ENCODE measurements around the gene ZFP28.

Gene ZFP28

DNA sequence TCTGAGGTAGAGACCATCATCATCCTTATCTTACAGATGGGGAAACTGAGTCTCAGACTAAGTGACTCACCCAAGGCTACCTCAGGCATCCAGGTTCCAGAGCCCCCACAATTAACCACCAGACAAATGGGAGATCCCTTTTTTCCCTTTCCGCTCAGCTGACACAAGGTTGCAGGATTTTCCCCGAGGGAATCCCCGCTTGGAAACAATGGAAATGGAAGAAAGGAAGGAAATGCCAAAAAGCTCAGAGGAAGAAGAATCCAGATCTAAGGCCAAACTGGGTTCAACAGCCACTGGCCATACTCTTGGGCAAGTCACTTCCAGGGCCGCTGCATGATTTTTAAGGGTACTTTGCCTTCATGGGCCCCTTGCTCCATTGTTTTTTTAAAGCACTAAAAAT, 57.9 kb downstream of the ZFP28 start:
- no peak for DNase-seq

DNA sequence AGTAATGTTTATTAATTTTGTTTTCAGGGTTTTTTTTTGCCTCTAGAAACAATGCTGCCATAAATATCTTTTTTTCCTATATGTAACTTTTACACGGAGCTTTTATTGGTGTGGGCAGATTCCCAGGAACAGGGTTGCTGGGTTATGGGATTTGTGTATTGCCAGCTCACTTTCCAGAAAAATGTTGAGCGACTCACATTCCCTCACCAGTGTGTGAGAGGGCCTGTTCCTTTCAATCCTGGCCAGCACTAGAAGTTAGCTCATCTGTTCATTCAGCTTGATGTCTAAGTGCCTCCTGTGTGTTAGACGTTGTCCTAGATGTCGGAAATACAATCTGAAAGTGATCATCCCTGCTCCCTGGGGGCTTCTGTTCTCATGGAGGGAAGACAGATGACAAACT, 58.9 kb downstream of the ZFP28 start:
- no peak for DNase-seq

DNA sequence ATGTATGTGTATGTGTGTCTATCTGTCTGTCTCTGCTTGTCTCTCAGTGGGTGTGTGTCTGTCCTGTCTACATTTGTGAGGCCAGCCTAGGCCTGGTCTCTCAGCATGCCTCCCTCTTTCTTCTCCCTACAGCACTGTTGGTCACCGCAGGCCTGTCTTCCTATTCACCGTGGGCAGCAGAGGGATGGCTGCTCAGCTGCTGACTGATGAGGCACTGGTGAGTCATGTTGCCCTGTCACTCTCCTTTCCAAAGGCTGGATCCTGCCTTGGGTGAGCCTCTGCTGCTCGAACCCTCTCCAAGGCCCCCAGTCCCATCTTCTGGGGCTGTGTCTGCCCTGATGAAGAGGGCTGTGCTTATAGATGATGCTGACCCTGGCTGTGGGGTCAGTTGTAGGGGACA, 62.6 kb downstream of the ZFP28 start:
- no peak for DNase-seq

DNA sequence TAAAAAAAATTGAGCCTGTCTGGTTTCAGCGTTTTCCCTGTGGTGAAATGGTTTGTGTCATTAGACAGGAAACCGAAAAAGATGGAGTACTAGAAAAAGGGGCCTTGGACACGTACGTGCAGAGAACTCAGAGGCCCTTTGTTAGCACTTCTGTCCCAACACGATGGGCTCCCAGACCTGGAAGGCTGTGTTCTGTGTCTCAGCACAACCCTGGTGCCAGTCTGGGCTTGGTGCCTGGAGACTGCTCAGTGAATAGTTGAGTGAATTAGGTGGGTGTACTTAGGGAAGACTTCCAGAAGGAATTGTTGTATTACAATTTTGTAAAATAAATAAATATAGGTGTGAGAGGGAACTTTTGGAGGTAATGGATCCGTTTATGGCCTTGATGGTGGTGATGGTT, 65.1 kb downstream of the ZFP28 start:
- no peak for DNase-seq
